GM12878 (cell line): Measurements from ENCODE around the gene OAF. TPM values are rescaled to one million over a fixed set of nuclear protein-coding genes. Genes with fewer than 3 reads are reported as not detected.

ENCODE experiments used
- ATAC-seq: fragments of 200-7000 bp; cut with Tn5 transposase; 3 replicates; pipeline ENCODE4 v1.9.1; 2020; ENCODE audit warnings: mild to moderate bottlenecking, moderate library complexity
- BruUV-seq: library from RNA; stranded (reverse); fragments of 400-500 nt; replicated peaks from 2 replicates; lab custom pipeline; 2021; lab: Mats Ljungman, UMichigan
- CTCF ChIA-PET: fragments of 300-600 bp; sonication (Branson Sonifier 250); formaldehyde crosslinking; extraction: SDS; loops from one replicate; lab custom pipeline; 2021; ENCODE audit warnings: inconsistent platforms; lab: Yijun Ruan, JAX
- POLR2A ChIA-PET: fragments of 350-600 bp; formaldehyde crosslinking; extraction: SDS; loops from one replicate; lab custom pipeline; 2021; ENCODE audit warnings: inconsistent platforms; lab: Charles Lee
- RAD21 ChIA-PET: fragments of 300-600 bp; sonication (Branson Sonifier 250); formaldehyde crosslinking; loops from one replicate; lab custom pipeline; 2023; ENCODE audit warnings: antibody characterized with exemption; ENCODE audit not compliant: unreplicated experiment; lab: Charles Lee
- SMC1A ChIA-PET: fragments of 300-600 bp; sonication (Branson Sonifier 250); formaldehyde crosslinking; loops from one replicate; lab custom pipeline; 2023; ENCODE audit not compliant: unreplicated experiment, uncharacterized antibody; lab: Charles Lee
- DNase-seq: peaks from one replicate; pipeline ENCODE4 v3.0.0-alpha.2; 2011; ENCODE audit warnings: low read depth, low spot score
- FAIRE-seq: peaks from 3 replicates; lab custom pipeline; 2011; peaks lifted over from hg19 to GRCh38; lab: Jason Lieb, UNC
- H2AFZ ChIP-seq: 2 replicates; pipeline ENCODE4 v1.6.0; 2011; ENCODE audit warnings: low read depth, low read length, control low read depth; ENCODE audit not compliant: control insufficient read depth
- H3K27ac ChIP-seq: 2 replicates; pipeline ENCODE4 v1.5.1; 2011; ENCODE audit warnings: control low read depth; ENCODE audit not compliant: control insufficient read depth, insufficient read depth
- H3K27me3 ChIP-seq, 2 experiments: replicated peaks in 1 of 2; 2 replicates each; pipeline versions ENCODE4 v1.6.0 to v1.6.1; 2011; ENCODE audit warnings: low read length in 1 of 2; ENCODE audit not compliant: control insufficient read depth in 2 of 2, insufficient read depth in 2 of 2
- H3K36me3 ChIP-seq, 2 experiments: 2 replicates each; pipeline ENCODE4 v1.5.1; 2011; ENCODE audit warnings: low read length in 1 of 2; ENCODE audit not compliant: control insufficient read depth in 2 of 2, insufficient read depth in 2 of 2
- H3K4me1 ChIP-seq: 2 replicates; pipeline ENCODE4 v1.6.1; 2011; ENCODE audit warnings: mild to moderate bottlenecking, low read length, moderate library complexity, mixed read lengths; ENCODE audit not compliant: control insufficient read depth, insufficient read depth
- H3K4me2 ChIP-seq: 2 replicates; pipeline ENCODE4 v1.6.0; 2011; ENCODE audit warnings: control low read depth; ENCODE audit not compliant: control insufficient read depth, insufficient read depth
- H3K4me3 ChIP-seq: fragments of 200-600 bp; sonication (generic); 2 replicates; pipeline ENCODE4 v1.5.1; 2016
- H3K79me2 ChIP-seq: 2 replicates; pipeline ENCODE4 v1.6.0; 2011; ENCODE audit warnings: low read length; ENCODE audit not compliant: control insufficient read depth, insufficient read depth
- H3K9ac ChIP-seq: 2 replicates; pipeline ENCODE4 v1.8.0; 2011; ENCODE audit warnings: low read length, control low read depth, mixed read lengths; ENCODE audit not compliant: control insufficient read depth, insufficient read depth
- H3K9me3 ChIP-seq: replicated peaks from 3 replicates; pipeline ENCODE4 v1.5.1; 2011; ENCODE audit warnings: mild to moderate bottlenecking, low read length; ENCODE audit not compliant: control insufficient read depth, insufficient read depth
- H4K20me1 ChIP-seq: 2 replicates; pipeline ENCODE4 v1.6.0; 2011; ENCODE audit not compliant: control insufficient read depth, insufficient read depth
- E4F1 ChIP-seq: fragments of 450-650 bp; IDR thresholded peaks from 2 replicates; pipeline ENCODE4 v1.6.1; 2018; ENCODE audit warnings: borderline replicate concordance, mild to moderate bottlenecking; ENCODE audit not compliant: partially characterized antibody
- EGR1 ChIP-seq, 2 experiments: IDR thresholded peaks; 1 replicate in 1 of 2; 2 replicates in 1 of 2; pipeline ENCODE4 v1.6.1; 2011 to 2012; ENCODE audit warnings: low read depth in 2 of 2, low read length in 2 of 2, borderline replicate concordance in 1 of 2, mild to moderate bottlenecking in 1 of 2, moderate library complexity in 1 of 2
- RAD21 ChIP-seq: IDR thresholded peaks from 2 replicates; pipeline ENCODE4 v1.6.1; 2011; ENCODE audit warnings: mild to moderate bottlenecking, low read depth, low read length, moderate library complexity; ENCODE audit not compliant: insufficient read depth
- TCF3 ChIP-seq: IDR thresholded peaks from 2 replicates; pipeline ENCODE4 v1.6.1; 2012; ENCODE audit warnings: low read depth, mild to moderate bottlenecking, low read length, borderline replicate concordance; ENCODE audit not compliant: insufficient read depth
- ZBED1 ChIP-seq: IDR thresholded peaks from 2 replicates; pipeline ENCODE4 v1.6.1; 2016; ENCODE audit warnings: borderline replicate concordance
- WGBS: methylation state at CpG from one replicate; pipeline ENCODE4 v1.1.6; 2016; ENCODE audit warnings: low lambda C conversion rate; ENCODE audit not compliant: insufficient replicate concordance, insufficient coverage; ENCODE audit errors: missing lambda C conversion rate; 5-methylcytosine and 5-hydroxymethylcytosine counted together
- in situ Hi-C: fragments of 300-500 bp; cut with MboI; formaldehyde crosslinking; loops from 9 replicates; pipeline ENCODE4 v1.14.3; 2018; ENCODE audit warnings: mixed read lengths
- intact Hi-C: fragments of 100-400 bp; cut with micrococcal nuclease; formaldehyde crosslinking; loops from one replicate; pipeline ENCODE4 v1.14.2; 2022; ENCODE audit not compliant: unreplicated experiment
- polyA plus RNA-seq, 11 experiments: library from polyadenylated mRNA; depleted of rRNA in 4 of 11; unstranded in 6 of 11; stranded (reverse) in 5 of 11; fragments of >200 nt; fragmentation: Nextera tagmentation in 4 of 11; fragmentation: Illumina TruSeq in 1 of 11; extraction: Ambion mirVana in 4 of 11; extraction: Trizol in 1 of 11; gene quantifications; 1 replicate in 1 of 11; 2 replicates in 10 of 11; pipeline versions ENCODE4 v1.2.1 to v1.2.3, GENCODE V29; 2011 to 2016; ENCODE audit warnings: inconsistent platforms in 2 of 11, missing spikeins in 2 of 11, low read depth in 1 of 11
- total RNA-seq, 4 experiments: library from RNA; depleted of rRNA in 3 of 4; stranded (reverse); fragments of >200 nt in 3 of 4; fragmentation: Illumina TruSeq in 1 of 4; extraction: Trizol in 1 of 4; gene quantifications; 2 replicates each; pipeline versions ENCODE4 v1.2.1 to v1.2.3, GENCODE V29; 2013 to 2021

OAF gene
- total and polyA plus RNA-seq, 10 of the 15 experiments (the other 5 are each of a cell fraction or from before 2014, with no cell fraction given) = 0.10 to 4.7 (median 1.1) TPM

DNA sequence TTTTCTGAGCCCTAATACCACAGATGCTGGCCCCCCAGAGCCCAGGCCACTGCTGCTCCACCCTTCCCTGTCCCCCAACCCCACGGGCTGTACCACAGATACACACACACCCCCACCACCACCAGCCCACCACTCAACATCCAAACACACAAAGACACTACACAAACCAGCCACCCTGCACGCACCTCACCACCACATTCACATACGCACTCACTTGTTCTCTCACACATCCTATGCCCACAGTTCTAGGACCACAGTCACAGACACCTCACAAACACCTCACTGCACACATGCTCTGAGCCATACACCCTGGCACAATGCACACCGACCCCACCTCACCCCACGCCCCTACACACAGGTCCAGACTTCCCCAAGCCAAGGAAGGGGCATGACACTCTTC, 22.5 kb upstream of the OAF start:
- Histone ChIP-seq H3K9ac (no peak overlapping the region), H3K79me2 (no peaks in the 10 kb centered on the region)
- FAIRE-seq = no peak
- WGBS = 35% methylated on average over 5 of the region's 5 CpGs
- in situ Hi-C loops = no loop called here
- ATAC-seq = no peak
- CTCF ChIA-PET = interaction anchor here (1.7 kb wide), 1 partner anchor 112 kb away, joined by 4 read pairs; no protein-coding TSS in a partner anchor
- TF ChIP-seq E4F1 = no peak
- TF ChIP-seq EGR1 (IDR thresholded peaks at IDR 0.05; ENCODE audit: borderline replicate concordance in 1 of 2, low read depth in 2 of 2, low read length in 2 of 2) = no peak
- no peak for TF ChIP-seq ZBED1
- TF ChIP-seq RAD21 = no peak
- no peak for TF ChIP-seq TCF3
- TF ChIP-seq, all 136 proteins: peak for 0
- no peak overlapping the region for H3K4me2 ChIP-seq
- RAD21 ChIA-PET = no interaction called here
- H3K27ac ChIP-seq = no peak overlapping the region
- H3K27me3 ChIP-seq = no peaks in the 10 kb centered on the region; a peak in 2 of 4 replicates
- POLR2A ChIA-PET = no interaction called here
- BruUV-seq = no TSS peak
- no peaks in the 10 kb centered on the region for H3K36me3 ChIP-seq
- DNase-seq = no peak
- intact Hi-C loops = no loop called here
- H3K4me3 ChIP-seq = no peak overlapping the region
- H4K20me1 ChIP-seq = no peaks in the 10 kb centered on the region
- SMC1A ChIA-PET = no interaction called here
- H3K4me1 ChIP-seq = peaks cover 8% of the 10 kb centered on the region
- H3K9me3 ChIP-seq = no peaks in the 10 kb centered on the region
- no peak overlapping the region for H2AFZ ChIP-seq
